ENCODE data around the gene GPC6. TPM values are rescaled to one million over a fixed set of nuclear protein-coding genes. Genes with fewer than 3 reads are reported as not detected.

Gene GPC6
- total and polyA plus RNA-seq, 2 donors (not counting 3 experiments of a cell fraction or from before 2014, with no cell fraction given) = 0.01 TPM; not detected in 1

DNA sequence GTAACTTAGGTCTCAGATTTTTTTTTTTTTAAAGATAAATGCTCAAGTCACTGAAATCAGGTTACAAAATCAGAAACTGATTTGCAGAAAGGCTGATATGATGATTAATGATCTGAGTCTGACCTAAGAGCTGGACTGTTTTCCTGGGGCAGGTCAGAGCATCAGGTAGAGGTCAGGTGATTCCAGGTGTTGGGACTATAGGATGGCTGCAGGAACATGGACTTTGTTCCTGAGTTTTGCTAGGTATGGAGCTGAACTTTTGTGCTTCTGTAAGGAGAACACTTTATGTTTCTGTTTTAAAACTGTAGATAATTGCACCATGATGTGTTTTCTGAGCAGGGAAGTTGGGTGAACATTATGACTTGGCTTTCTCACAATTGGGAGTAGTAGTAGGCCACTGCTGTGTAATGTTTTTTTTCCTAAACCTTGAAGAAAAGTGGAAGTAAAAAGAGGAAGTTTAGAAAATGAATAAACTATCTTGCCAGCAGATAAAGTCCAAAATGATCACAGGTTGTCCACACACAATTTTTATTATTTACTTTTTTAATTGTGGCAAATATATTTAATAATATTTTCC is 955.7 kb downstream of the GPC6 start:
- Histone ChIP-seq H4K20me1 (replicated peaks; ENCODE audit: control insufficient read depth, extremely low read depth, insufficient read depth, low read length) (no peaks in the 10 kb centered on the region), H3K27me3 (ENCODE audit: control insufficient read depth in 2 of 2, insufficient read depth in 2 of 2, low read length in 2 of 2) (no peaks in the 10 kb centered on the region), H3K79me2 (ENCODE audit: control insufficient read depth, insufficient read depth, low read length) (no peaks in the 10 kb centered on the region), H3K9ac (replicated peaks; ENCODE audit: extremely low read depth, insufficient read depth, low read length) (no peak overlapping the region), H3K9me3 (replicated peaks; ENCODE audit: control insufficient read depth, insufficient read depth, low read length) (no peaks in the 10 kb centered on the region), H3K9me1 (replicated peaks; ENCODE audit: control insufficient read depth, extremely low read depth, insufficient read depth, low read length) (no peaks in the 10 kb centered on the region), H3K4me3 (replicated peaks in 1 of 3; ENCODE audit: insufficient read depth in 1 of 3, low read depth in 1 of 3, low read length in 3 of 3) (no peak overlapping the region), H3K36me3 (ENCODE audit: control insufficient read depth in 2 of 2, extremely low read depth in 1 of 2, insufficient read depth in 2 of 2, low read length in 2 of 2) (no peaks in the 10 kb centered on the region), H3K4me2 (ENCODE audit: insufficient read depth, low read length) (no peak overlapping the region), H3K27ac (ENCODE audit: insufficient read depth, low read depth, low read length) (no peak overlapping the region), H2AFZ (ENCODE audit: low read depth, low read length) (no peak overlapping the region), H3K4me1 (ENCODE audit: control insufficient read depth, extremely low read depth, insufficient read depth, low read length) (no peaks in the 10 kb centered on the region)
- FAIRE-seq = no peak
- BruUV-seq (replicated peaks) = no TSS peak
- no peak for DNase-seq (ENCODE audit: low read depth, low spot score)
- dilution Hi-C loops (cut with MboI; ENCODE audit: extremely low pct_ligation_motif_present, low sequenced_read_pairs) (no loop called here), intact Hi-C loops (cut with micrococcal nuclease) (no loop called here)
- CTCF ChIA-PET = no interaction called here
- POLR2A ChIA-PET = no interaction called here
- TF ChIP-seq GATA2 (IDR thresholded peaks at IDR 0.05; ENCODE audit: insufficient read depth, insufficient read length, low read depth, low read length) = no peak
- TF ChIP-seq, protein P1, sequence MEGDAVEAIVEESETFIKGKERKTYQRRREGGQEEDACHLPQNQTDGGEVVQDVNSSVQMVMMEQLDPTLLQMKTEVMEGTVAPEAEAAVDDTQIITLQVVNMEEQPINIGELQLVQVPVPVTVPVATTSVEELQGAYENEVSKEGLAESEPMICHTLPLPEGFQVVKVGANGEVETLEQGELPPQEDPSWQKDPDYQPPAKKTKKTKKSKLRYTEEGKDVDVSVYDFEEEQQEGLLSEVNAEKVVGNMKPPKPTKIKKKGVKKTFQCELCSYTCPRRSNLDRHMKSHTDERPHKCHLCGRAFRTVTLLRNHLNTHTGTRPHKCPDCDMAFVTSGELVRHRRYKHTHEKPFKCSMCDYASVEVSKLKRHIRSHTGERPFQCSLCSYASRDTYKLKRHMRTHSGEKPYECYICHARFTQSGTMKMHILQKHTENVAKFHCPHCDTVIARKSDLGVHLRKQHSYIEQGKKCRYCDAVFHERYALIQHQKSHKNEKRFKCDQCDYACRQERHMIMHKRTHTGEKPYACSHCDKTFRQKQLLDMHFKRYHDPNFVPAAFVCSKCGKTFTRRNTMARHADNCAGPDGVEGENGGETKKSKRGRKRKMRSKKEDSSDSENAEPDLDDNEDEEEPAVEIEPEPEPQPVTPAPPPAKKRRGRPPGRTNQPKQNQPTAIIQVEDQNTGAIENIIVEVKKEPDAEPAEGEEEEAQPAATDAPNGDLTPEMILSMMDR (IDR thresholded peaks at IDR 0.05; ENCODE audit: extremely low read depth in 1 of 2, insufficient read depth in 1 of 2, low read depth in 1 of 2, low read length in 2 of 2) = no peak
- TF ChIP-seq, protein P2, sequence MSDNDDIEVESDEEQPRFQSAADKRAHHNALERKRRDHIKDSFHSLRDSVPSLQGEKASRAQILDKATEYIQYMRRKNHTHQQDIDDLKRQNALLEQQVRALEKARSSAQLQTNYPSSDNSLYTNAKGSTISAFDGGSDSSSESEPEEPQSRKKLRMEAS (IDR thresholded peaks at IDR 0.05; ENCODE audit: insufficient read depth, insufficient read length) = no peak
- no peak for TF ChIP-seq JUN (IDR thresholded peaks at IDR 0.05; ENCODE audit: borderline replicate concordance, insufficient read depth, insufficient read length, low read depth)
- TF ChIP-seq POLR2AphosphoS5 (IDR thresholded peaks at IDR 0.05; ENCODE audit: insufficient read depth, low read depth, low read length) = no peak
- no peak for TF ChIP-seq POLR2A (IDR thresholded peaks at IDR 0.05; ENCODE audit: low read depth, low read length)
- TF ChIP-seq MYC (IDR thresholded peaks at IDR 0.05; ENCODE audit: low read depth, low read length) = no peak
- no peak for TF ChIP-seq EZH2 (IDR thresholded peaks at IDR 0.05; ENCODE audit: borderline replicate concordance, low read depth, low read length, severe bottlenecking)
- no peak for TF ChIP-seq FOS (IDR thresholded peaks at IDR 0.05; ENCODE audit: borderline replicate concordance, insufficient read depth, low read length)

Data from endothelial cell of umbilical vein (primary cell).